ENCODE data around the gene KRT6A.

- no peak for TF ChIP-seq EZH2phosphoT487 (IDR thresholded peaks at IDR 0.05; ENCODE audit: insufficient read depth, low read depth)
- no peak for TF ChIP-seq EZH2 (IDR thresholded peaks at IDR 0.05; ENCODE audit: insufficient read depth, poor library complexity, severe bottlenecking)
Observed at GRCh38 chr12:52441320-52441911, 51.6 kb downstream of the KRT6A start.

All from GM23248 (cell line).